Activated naive CD8-positive, alpha-beta T cell treated with anti-CD3 and anti-CD28 coated beads for 36 hours (primary cell): Measurements from ENCODE around the gene RHOB. TPM values are rescaled to one million over a fixed set of nuclear protein-coding genes. Genes with fewer than 3 reads are reported as not detected.

ENCODE experiments used
- DNase-seq: peaks from one replicate; pipeline ENCODE4 v3.0.0; 2021
- H3K27ac Mint-ChIP-seq: one replicate; pipeline ENCODE4 v1.8.0; 2022; ENCODE audit warnings: mild to moderate bottlenecking, moderate library complexity, mixed read lengths
- H3K27me3 Mint-ChIP-seq: one replicate; pipeline ENCODE4 v1.8.0; 2022; ENCODE audit warnings: mild to moderate bottlenecking, mixed read lengths
- H3K36me3 Mint-ChIP-seq: one replicate; pipeline ENCODE4 v1.8.0; 2021; ENCODE audit warnings: mild to moderate bottlenecking, mixed read lengths
- H3K4me1 Mint-ChIP-seq: one replicate; pipeline ENCODE4 v1.8.0; 2021; ENCODE audit warnings: mixed read lengths
- H3K4me3 Mint-ChIP-seq: one replicate; pipeline ENCODE4 v1.8.0; 2022; ENCODE audit warnings: mild to moderate bottlenecking, moderate library complexity, mixed read lengths
- H3K9me3 Mint-ChIP-seq: one replicate; pipeline ENCODE4 v1.8.0; 2022; ENCODE audit warnings: mixed read lengths
- total RNA-seq, 2 experiments: library from RNA; stranded (reverse); gene quantifications; one replicate each; pipeline ENCODE4 v1.2.3, GENCODE V29; 2021

RHOB gene
- total RNA-seq, 2 experiments from 2014 or later = 13.4 to 13.7 TPM

- H3K36me3 Mint-ChIP-seq = peaks cover 2% of the 10 kb centered on the region
- no peak for DNase-seq
- H3K9me3 Mint-ChIP-seq = peaks cover 6% of the 10 kb centered on the region
- H3K4me3 Mint-ChIP-seq = no peak overlapping the region
- no peak overlapping the region for H3K27ac Mint-ChIP-seq
- no peaks in the 10 kb centered on the region for H3K4me1 Mint-ChIP-seq
- peaks cover 4% of the 10 kb centered on the region for H3K27me3 Mint-ChIP-seq
Observed at GRCh38 chr2:20481798-20482405, 35.0 kb downstream of the RHOB start.

GRCh38 chr2:20482725-20483124 lies 35.9 kb downstream of the RHOB start:
- Mint-ChIP-seq H3K36me3 (peaks cover 2% of the 10 kb centered on the region), H3K4me3 (no peak overlapping the region), H3K9me3 (peaks cover 6% of the 10 kb centered on the region), H3K27ac (no peak overlapping the region), H3K27me3 (peaks cover 3% of the 10 kb centered on the region), H3K4me1 (no peaks in the 10 kb centered on the region)
- no peak for DNase-seq

GRCh38 chr2:20483194-20483895 lies 36.5 kb downstream of the RHOB start:
- Mint-ChIP-seq H3K9me3 (peaks cover 3% of the 10 kb centered on the region), H3K4me1 (no peaks in the 10 kb centered on the region), H3K27ac (no peak overlapping the region), H3K36me3 (peaks cover 2% of the 10 kb centered on the region), H3K4me3 (no peak overlapping the region), H3K27me3 (no peaks in the 10 kb centered on the region)
- DNase-seq = no peak

- Mint-ChIP-seq H3K4me1 (no peaks in the 10 kb centered on the region), H3K27ac (no peak overlapping the region), H3K36me3 (no peaks in the 10 kb centered on the region), H3K4me3 (no peak overlapping the region), H3K27me3 (no peaks in the 10 kb centered on the region), H3K9me3 (no peaks in the 10 kb centered on the region)
- DNase-seq = no peak
Observed at GRCh38 chr2:20484034-20484617, 37.3 kb downstream of the RHOB start.

GRCh38 chr2:20484810-20485611 lies 38.1 kb downstream of the RHOB start:
- H3K27ac Mint-ChIP-seq = no peak overlapping the region
- H3K27me3 Mint-ChIP-seq = no peaks in the 10 kb centered on the region
- H3K36me3 Mint-ChIP-seq = no peaks in the 10 kb centered on the region
- no peak for DNase-seq
- H3K9me3 Mint-ChIP-seq = no peaks in the 10 kb centered on the region
- H3K4me1 Mint-ChIP-seq = no peaks in the 10 kb centered on the region
- H3K4me3 Mint-ChIP-seq = no peak overlapping the region

GRCh38 chr2:20485612-20486388 lies 38.9 kb downstream of the RHOB start:
- no peaks in the 10 kb centered on the region for H3K36me3 Mint-ChIP-seq
- H3K4me1 Mint-ChIP-seq = no peaks in the 10 kb centered on the region
- H3K4me3 Mint-ChIP-seq = no peak overlapping the region
- H3K27me3 Mint-ChIP-seq = no peaks in the 10 kb centered on the region
- H3K9me3 Mint-ChIP-seq = no peaks in the 10 kb centered on the region
- no peak for DNase-seq
- H3K27ac Mint-ChIP-seq = no peak overlapping the region

- Mint-ChIP-seq H3K4me3 (no peak overlapping the region), H3K4me1 (no peaks in the 10 kb centered on the region), H3K27ac (no peak overlapping the region), H3K9me3 (no peaks in the 10 kb centered on the region), H3K27me3 (no peaks in the 10 kb centered on the region), H3K36me3 (no peaks in the 10 kb centered on the region)
- no peak for DNase-seq
Observed at GRCh38 chr2:20486571-20486970, 39.7 kb downstream of the RHOB start.

- H3K27me3 Mint-ChIP-seq = no peaks in the 10 kb centered on the region
- no peaks in the 10 kb centered on the region for H3K9me3 Mint-ChIP-seq
- H3K4me3 Mint-ChIP-seq = no peak overlapping the region
- no peaks in the 10 kb centered on the region for H3K36me3 Mint-ChIP-seq
- H3K4me1 Mint-ChIP-seq = no peaks in the 10 kb centered on the region
- DNase-seq = no peak
- no peak overlapping the region for H3K27ac Mint-ChIP-seq
Observed at GRCh38 chr2:20487030-20487391, 40.1 kb downstream of the RHOB start.

- Mint-ChIP-seq H3K9me3 (no peaks in the 10 kb centered on the region), H3K36me3 (no peaks in the 10 kb centered on the region)
- no peak for DNase-seq
Observed at GRCh38 chr2:20487392-20488174, 40.7 kb downstream of the RHOB start.

GRCh38 chr2:20488201-20488641 lies 41.3 kb downstream of the RHOB start:
- Mint-ChIP-seq H3K27ac (no peak overlapping the region), H3K9me3 (no peaks in the 10 kb centered on the region), H3K4me1 (no peaks in the 10 kb centered on the region), H3K36me3 (no peaks in the 10 kb centered on the region), H3K4me3 (no peak overlapping the region), H3K27me3 (no peaks in the 10 kb centered on the region)
- no peak for DNase-seq

More at GRCh38 chr2:20487392-20488174, 40.7 kb downstream of the RHOB start:
- no peak overlapping the region for H3K27ac Mint-ChIP-seq
- H3K27me3 Mint-ChIP-seq = no peaks in the 10 kb centered on the region
- no peak overlapping the region for H3K4me3 Mint-ChIP-seq
- no peaks in the 10 kb centered on the region for H3K4me1 Mint-ChIP-seq

- no peak overlapping the region for H3K27ac Mint-ChIP-seq
- no peaks in the 10 kb centered on the region for H3K4me1 Mint-ChIP-seq
- H3K36me3 Mint-ChIP-seq = no peaks in the 10 kb centered on the region
- H3K27me3 Mint-ChIP-seq = no peaks in the 10 kb centered on the region
- H3K4me3 Mint-ChIP-seq = no peak overlapping the region
- no peaks in the 10 kb centered on the region for H3K9me3 Mint-ChIP-seq
- DNase-seq = no peak
Observed at GRCh38 chr2:20488782-20489181, 41.9 kb downstream of the RHOB start.

- Mint-ChIP-seq H3K4me3 (no peak overlapping the region), H3K27ac (no peak overlapping the region), H3K27me3 (no peaks in the 10 kb centered on the region), H3K36me3 (no peaks in the 10 kb centered on the region), H3K9me3 (no peaks in the 10 kb centered on the region), H3K4me1 (peaks cover 3% of the 10 kb centered on the region)
- DNase-seq = no peak
Observed at GRCh38 chr2:20490300-20491181, 43.7 kb downstream of the RHOB start.

- DNase-seq = no peak
- H3K27ac Mint-ChIP-seq = no peak overlapping the region
- peaks cover 3% of the 10 kb centered on the region for H3K4me1 Mint-ChIP-seq
- H3K9me3 Mint-ChIP-seq = no peaks in the 10 kb centered on the region
- H3K27me3 Mint-ChIP-seq = no peaks in the 10 kb centered on the region
- no peaks in the 10 kb centered on the region for H3K36me3 Mint-ChIP-seq
- no peak overlapping the region for H3K4me3 Mint-ChIP-seq
Observed at GRCh38 chr2:20491739-20492531, 45.1 kb downstream of the RHOB start.
